ENCODE data around the gene CTDSPL.
"Not testable (repeated sequence)": the region's sequence is repeated elsewhere in the genome, so short reads cannot be mapped to it uniquely, and the experiment has no call there.

CTDSPL gene, protein sequence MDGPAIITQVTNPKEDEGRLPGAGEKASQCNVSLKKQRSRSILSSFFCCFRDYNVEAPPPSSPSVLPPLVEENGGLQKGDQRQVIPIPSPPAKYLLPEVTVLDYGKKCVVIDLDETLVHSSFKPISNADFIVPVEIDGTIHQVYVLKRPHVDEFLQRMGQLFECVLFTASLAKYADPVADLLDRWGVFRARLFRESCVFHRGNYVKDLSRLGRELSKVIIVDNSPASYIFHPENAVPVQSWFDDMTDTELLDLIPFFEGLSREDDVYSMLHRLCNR

DNA sequence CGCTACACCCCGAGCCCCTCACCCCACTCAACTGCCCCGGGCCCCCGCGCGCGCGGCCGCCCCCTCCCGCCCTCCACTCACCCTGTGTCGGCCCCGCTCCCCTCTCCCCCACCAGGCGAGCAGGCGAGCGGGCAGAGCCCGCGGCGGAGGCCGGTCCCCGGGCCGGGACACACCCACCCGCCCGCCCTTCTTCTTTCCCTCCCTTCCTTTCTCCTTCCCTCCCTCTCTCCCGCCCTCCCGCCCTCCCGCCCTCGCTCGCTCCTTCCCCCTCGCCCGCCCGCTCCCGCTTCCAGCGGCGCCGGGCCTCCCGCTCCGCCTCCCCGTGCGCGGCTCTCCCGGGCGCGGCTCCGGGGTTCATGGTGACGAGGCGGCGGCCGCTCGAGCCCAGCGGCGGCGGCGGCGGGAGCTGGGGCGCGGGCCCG is at the start of gene CTDSPL:
Gene CTDSPL, plus strand, starts transcription at position 261 of the 422 bp plus-strand sequence. CDS start 320 bp downstream, outside the sequence.
- peak in 1 of 2 donors; percentile 10 for DNase-seq

DNA sequence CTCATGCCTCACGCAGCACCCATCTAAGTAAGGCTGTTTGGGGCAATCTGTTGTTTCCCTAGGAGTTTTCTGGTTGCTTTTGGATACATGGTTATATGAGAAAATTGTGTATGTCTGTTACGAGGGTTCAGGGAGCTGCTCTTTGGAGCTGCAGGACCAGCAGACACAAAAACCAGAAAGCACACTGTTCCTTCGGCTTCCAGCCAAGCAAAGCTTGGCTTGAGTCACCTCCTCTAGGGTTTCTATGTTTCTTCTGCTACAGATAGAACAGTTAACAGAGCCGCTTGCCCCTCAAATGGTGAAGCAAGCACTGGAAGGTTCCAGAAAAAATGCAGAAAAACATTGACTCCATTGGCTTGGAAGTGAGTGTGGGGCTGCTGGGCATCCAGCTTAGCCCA is 49.2 kb upstream of the CTDSPL start:
- DNase-seq = no peak

DNA sequence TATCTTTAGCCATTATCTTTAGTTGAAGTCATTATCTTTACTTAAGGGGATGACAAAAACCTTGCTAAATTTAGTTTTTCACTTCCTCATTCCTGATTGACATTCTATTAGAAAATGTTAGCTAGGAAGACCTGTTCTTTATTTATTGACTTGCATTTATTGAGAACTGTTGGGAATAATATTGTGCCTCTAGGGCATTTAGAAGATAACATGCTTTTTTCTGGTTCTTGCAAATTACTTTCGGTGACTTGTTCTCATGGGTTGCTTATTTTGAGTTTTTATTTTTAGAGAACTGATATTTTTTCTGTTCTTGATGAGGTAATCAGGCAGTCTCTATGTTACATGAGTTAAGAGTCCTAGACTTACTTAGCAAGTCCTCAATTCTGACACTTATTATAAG is 48.3 kb upstream of the CTDSPL start:
- no peak for DNase-seq

DNA sequence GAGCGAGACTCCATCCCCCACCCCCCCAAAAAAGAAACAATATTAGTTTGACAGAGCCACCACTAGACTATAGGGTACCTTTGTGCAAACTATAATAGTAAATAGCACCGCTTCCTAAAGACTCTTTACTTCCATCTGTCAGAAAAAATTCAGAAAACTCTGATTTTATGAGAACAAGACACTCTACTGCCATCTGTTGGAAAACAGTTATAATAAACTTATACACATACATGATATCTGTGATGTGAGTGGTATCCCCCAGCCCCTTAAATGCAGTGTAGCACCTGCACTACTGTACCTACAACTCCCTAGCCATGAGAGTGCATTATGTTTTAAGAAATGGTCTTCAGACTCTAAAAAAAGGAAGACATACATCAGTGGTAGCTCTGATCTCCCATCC is 47.1 kb upstream of the CTDSPL start:
- no peak for DNase-seq

DNA sequence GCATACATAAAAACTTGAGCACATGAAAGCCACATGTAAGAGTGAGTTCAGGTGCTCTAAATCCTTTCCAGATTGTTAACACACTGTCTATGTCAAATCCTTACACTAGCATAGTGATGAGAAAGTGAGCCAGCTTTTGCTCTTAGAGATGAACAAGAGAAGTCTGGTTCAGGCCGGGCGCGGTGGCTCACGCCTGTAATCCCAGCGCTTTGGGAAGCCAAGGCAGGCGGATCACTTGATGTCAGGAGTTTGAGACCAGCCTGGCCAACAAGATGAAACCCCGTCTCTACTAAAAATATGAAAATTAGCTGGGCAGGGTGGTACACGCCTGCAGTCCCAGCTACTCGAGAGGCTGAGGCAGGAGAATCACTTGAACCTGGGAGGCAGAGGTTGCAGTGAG is 46.5 kb upstream of the CTDSPL start:
- DNase-seq = not testable (repeated sequence)

DNA sequence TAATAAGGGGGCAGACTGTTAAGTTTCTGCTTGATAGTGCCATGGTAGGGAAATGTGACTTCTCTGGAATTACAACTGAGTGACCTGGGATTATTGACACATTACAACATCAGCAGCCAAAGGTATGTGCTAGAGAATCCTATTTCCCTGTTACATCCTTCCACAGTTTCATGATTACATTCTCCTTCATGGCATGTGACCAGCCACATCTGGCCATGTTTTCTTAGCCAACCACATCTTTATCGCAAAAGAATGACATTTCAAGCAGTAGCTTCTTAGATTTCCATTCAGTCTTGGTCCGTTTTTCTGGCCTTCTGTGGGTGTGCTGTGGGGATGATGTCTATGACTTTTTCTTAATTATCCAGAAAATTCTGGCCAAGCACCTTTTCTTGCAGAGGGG is 45.4 kb upstream of the CTDSPL start:
- no peak for DNase-seq

DNA sequence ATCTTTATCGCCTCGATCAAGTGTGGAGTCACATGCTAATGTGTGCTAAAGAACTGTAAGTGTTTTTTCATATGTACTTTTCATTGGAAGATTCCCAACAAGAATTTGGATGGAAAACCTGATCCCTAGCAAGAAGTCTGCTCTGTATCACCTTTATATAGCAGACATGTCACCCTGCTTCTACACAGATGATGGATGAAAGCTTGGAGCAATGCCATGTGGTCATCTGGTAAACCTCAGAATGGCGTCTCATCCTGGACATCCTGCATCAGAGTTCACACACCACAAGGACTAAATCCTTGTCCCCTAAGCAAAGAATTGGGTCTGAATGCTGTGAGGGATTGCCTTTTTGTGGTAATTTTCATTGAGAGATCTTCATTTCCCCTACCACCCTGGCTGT is 42.1 kb upstream of the CTDSPL start:
- DNase-seq = no peak

DNA sequence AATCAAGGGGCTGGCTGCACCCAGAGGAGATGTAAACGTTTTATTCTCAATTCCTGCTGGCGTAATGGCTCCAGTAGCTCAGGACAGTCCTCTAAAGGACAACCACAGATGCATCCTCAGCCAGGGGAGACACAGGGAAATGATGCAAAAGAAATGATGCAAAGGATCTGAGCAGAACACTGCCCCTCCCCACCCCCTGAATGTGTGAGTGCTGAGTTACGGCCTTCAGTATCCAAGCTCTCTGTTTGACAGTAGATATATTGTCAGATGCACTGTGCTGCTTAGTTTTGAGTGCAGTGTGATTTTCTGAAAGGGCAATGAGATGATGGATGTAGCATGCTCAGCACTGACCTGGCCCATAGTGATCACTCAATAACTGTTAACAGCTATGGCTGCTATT is 41.4 kb upstream of the CTDSPL start:
- DNase-seq = no peak

DNA sequence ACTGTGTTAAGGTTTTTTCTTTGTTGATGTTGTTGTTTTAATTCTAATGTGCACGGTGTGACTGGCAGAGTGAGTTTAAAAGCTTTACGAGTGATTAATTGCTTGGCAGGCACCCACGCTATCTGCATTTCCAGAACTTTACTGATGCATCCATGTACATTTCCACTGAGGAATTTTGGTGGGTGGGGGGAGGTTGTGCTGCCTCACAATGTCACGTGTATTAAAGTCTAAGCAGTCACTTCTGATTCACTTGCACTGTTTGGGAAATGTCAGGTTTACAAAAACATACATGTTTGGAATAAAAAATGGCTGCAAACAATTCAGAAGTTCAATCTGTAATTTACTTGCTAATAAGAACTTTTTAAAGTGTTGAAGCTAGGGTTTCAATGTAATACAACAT is 38.5 kb upstream of the CTDSPL start:
- no peak for DNase-seq

DNA sequence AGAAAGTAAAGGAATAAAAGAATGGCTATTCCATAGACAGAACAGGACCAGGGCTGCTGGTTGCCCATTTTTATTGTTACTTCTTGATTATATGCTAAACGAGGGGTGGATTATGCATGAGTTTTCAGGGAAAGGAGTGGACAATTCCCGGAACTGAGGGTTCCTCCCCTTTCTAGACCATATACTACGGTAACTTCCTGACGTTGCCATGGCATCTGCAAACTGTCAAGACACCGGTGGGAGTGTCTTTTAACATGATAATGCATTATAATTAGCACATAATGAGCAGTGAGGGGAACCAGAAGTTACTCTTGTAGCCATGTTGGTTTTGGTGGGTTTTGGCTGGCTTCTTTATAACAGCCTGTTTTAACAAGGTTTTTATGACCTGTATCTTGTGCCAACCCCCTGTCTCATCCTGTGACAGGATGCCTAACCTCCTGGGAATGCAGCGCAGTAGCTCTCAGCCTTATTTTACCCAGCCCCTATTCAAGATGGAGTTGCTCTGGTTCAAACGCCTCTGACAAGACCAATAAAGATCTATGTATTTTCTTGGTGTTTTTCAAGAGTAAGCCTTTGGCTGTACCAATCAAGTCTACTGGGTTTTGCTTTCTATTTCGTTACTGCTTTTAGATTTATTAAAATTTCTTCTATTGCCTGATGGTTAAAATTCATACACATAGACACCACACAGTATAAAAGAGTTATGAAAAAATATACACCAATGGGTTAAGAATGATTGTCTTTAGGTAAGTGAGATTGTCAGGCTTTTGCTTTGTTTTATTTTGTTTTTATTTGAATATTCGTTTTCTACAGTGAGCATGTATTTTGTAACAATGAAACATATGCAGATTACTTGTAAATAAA is 37.4 kb upstream of the CTDSPL start:
- DNase-seq = no peak

DNA sequence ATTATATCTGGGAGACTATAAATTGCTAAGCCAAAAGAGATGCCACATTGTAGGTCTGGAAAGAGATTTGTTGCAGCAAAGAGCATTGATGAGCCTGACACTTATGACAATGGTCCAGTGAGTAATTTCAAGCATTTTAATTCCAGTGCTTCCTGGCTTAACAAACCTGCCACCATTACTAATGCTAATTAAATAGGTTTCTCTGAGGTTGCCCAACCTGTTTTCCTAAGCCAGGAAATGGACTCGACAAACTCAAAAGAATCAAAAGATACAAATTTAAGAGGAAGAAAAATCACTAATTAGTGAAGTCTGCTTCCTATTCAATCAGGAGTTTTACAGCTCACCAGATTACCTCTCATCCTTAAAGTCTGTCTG is 36.7 kb upstream of the CTDSPL start:
- no peak for DNase-seq

DNA sequence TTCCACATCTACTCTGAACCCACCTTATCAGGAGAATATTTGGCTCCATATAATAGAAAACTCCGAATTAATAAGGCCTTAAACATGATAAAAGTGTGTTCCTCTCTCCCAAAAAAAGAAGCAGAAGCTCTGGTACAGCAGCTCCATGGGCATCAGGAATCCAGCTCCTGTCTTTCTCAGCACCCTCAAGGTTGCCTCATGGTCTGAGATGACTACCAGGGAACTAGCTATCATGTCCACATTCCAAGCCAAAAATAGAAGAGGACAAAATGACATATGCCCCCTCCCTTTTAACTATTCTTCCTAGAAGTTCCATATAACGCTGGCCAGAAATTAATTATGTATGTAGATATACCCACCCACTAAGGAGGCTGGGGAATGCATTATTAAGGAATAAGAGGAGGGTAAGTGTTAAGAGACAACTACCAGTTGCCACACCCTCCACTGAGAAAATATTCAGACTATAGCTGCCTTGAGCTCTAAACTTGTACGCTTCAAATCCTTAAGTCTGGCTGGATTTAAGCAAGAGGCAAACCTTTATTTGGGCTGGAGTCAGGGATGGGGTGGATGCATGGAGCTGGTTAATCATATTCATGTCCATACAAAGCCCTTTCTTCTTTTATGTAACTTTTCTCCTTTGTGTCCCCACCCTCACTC is 35.8 kb upstream of the CTDSPL start:
- no peak for DNase-seq

DNA sequence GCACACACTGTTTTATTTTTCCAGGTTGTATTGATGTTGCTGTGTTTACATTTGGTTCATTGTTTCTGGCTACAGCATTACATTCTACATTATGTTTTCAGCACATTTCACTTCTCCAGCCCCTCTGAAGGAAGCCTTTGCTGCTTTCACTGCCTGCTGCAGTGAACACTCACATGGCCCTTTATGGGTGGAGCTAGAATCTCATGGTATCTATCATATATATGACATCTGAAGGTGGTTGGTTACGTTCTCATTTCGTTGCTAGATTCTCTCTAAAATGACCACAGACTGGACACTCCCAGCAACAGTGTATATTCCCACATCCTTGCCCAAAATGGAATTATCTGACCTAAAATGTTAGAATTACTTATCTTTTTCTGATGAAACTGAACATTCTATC is 35.2 kb upstream of the CTDSPL start:
- no peak for DNase-seq

DNA sequence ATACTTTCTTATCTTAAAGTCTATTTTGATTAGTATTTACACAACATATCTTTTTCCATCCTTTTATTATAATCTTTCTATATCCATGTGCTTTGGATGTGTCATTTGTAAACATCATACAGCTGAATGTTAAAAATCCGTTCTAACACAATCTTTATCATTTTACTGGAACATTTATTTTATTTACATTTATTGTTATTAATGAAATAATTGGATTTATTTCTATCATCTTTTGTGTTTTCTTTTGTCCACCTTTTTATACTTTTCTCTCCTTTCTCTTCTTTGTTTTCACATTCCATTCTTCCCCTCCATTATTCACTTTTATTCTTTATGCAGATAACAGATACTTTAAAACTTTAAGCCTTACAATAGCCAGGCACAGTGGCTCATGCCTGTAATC is 34.7 kb upstream of the CTDSPL start:
- DNase-seq = no peak

DNA sequence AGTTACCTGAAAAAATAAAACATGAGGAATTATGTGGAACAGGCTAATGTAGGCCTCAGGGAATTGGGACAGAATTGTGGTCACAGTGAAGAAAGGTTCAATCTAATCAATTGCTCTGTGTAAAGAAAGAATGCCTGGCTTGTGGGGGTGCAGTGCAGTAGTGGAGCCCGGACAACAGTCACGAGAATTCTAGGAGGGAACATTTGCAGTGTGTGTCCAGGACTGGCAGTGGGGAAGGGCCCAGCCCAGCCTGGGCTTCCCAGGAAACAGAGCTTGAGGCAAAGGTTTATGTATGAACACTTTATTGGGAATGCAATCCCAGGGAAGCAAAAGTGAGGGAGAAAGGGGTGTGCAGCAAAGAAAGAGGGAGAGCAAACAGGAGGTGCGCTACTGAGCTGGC is 29.2 kb upstream of the CTDSPL start:
- no peak for DNase-seq

DNA sequence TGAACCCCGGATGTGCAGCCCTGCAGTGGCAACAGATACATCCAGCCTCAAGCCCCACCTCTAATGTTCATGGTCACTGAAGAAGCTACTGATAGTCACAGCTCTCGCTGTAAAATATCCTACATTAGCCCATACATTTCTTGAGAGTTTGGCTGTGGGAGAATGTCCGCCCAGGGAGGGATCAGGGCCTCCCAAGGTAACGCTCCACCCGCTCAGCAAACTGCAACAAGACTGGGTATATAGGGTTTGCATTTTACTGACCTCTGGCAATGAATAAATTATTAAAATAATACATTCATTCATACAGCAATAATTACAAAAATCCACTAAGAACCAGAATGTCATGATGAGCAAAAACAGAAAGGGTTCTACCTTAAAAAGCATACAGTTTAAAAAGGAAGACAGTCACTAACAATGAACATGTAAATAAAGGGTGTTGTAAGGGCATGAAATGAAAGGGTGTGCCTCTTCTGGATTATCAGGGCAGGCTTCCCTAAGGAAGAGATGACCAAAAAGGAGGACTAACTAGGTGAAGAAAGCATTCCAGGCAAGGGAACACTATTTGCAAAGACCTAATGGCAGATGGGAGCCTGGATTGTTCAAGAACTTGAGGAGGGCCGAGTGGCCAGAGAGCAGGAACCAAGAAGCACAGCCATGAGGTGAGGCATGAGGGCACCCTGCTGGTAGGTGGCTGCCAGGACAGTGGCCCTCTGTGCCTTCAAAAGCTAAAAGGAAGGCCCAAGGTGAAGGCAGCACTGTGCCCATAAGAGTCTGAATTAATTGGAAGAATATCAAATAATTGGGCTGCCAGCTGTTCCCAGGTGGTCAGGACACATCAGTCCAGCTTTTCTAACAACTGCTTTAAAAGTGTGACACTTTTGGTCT is 28.1 kb upstream of the CTDSPL start:
- no peak for DNase-seq

DNA sequence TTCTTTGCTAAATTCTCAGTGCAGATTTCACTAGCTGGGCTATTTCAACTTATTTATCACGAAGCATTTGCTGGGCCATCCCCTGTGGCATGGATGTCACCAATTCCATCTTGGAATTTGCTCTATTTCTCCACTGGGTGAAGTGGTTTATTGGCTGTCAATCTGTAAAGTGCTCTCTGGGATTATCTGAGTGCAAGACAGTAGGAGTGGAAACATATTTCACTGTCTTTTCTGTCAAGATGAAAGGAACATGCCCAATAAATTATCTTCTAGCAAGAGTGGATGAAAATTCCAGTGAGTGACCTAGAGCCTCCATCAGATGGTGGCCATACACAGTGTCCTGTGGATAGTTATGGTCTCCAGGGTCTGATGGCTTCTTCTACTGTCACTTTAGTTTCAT is 25.1 kb upstream of the CTDSPL start:
- no peak for DNase-seq

DNA sequence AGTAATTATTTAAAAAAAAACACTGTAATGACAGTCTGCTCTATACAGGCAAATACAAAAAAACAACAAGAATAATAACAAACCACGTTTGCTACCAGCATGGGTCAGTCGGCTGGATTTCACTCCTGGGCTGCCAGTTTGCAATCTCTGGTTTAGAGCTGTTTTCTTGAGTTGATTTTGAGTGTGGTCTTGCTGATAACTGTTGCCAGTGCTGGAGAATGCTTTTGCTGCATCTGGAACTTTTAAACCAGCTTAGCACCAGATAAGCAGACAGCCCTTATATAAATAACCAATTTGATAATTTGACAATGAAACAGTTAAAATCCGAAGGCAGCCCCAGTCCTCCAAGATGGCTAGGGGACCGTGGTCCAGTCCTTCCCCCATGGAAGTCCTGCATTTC is 14.0 kb upstream of the CTDSPL start:
- no peak for DNase-seq

DNA sequence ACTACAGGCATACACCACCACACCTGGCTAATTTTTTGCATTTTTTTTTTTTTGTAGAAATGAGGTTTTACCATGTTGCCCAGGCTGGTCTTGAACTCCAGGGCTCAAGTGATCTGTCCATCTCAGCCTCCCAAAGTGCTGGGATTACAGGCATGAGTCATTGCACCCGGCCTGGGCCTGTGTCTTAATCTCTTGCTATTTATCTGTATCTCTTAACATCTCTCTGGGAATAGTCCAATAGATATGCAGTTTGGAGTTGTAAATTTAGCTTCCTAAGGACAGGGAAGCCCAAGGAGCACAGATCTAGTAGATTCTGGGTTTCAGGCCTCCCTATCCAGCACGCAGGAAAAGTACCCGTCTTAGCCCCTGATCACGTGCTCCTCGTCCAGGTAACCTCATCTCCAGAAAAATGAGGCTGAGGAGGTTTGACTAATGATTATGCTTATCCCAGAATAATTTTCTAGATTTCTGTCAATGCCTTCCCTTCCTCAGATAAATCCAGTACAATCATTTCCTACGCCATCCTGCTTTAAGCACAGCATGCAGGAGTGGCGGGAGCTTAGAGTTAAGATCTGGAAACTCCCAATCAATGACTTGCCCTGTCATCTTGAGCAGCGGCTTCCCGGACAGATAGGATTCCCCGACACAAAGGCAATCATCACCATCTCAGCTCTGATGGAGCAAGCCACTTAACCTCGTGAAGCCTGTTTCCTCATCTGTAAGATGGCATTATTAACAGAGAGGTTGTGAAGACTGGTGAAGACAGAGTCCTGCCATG is 12.3 kb upstream of the CTDSPL start:
- DNase-seq = no peak

DNA sequence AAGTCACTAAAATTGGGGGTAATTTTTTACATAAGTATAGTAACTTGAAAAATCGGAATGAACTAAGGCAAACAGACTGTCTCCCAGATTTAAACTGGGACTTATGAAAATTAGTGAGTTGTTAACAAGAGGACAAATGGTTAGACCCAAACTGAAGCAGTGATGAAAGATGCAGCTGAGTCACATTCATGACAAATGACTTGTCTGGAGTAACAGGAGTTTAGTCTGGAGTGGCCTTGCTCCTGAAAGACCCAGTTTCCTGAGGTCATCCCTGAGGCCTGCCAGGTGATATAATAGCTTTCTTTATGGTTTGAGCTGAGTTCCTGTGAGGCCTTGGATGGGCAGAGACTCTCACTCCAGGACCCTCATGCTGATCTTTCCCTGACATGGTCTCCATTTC is 9.6 kb upstream of the CTDSPL start:
- DNase-seq = no peak

DNA sequence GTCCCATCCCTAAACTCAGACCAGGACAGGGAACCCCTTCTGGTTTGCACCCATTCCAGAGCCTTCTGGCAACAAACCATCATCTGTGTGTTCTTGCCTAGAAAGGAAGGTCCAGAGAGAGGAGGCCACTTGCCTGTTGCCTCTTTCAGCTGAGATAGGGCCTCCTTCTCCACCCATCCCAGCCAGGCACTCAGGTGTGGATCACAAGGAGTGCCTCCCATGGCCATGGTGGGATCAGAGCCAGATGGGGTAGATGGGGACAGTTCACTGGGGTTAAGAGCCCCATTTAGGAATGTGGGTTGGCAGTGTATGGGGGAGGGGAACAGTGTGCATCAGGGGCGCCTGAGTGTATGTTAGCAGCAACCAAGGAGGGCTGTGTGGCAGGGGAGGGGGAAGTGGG is 8.9 kb upstream of the CTDSPL start:
- DNase-seq = no peak

Data from CD4-positive, alpha-beta T cell treated with Interferon alpha-2 for 1 hour (primary cell).